Gastroesophageal sphincter (tissue), 3 donors: Measurements from ENCODE around the gene PLCH1.

Experiments used
- POLR2A ChIP-seq, 2 donors: fragments of 450-650 bp; IDR thresholded peaks; one replicate each; pipeline ENCODE4 v1.6.1; 2017; ENCODE audit warnings: antibody characterized with exemption in 2 of 2, mild to moderate bottlenecking in 2 of 2, moderate library complexity in 1 of 2
- POLR2AphosphoS5 ChIP-seq: sonication (generic); formaldehyde crosslinking; IDR thresholded peaks from one replicate; pipeline ENCODE4 v1.6.1; 2017; ENCODE audit warnings: antibody characterized with exemption
- TF ChIP-seq, protein P1 (sequence below), 4 experiments: fragments of 200-600 bp in 2 of 4; fragments of 450-650 bp in 2 of 4; sonication (generic) in 1 of 4; IDR thresholded peaks; one replicate each; pipeline ENCODE4 v1.5.1; 2017 to 2019; ENCODE audit warnings: antibody characterized with exemption in 4 of 4, mild to moderate bottlenecking in 2 of 4, moderate library complexity in 2 of 4

DNA sequence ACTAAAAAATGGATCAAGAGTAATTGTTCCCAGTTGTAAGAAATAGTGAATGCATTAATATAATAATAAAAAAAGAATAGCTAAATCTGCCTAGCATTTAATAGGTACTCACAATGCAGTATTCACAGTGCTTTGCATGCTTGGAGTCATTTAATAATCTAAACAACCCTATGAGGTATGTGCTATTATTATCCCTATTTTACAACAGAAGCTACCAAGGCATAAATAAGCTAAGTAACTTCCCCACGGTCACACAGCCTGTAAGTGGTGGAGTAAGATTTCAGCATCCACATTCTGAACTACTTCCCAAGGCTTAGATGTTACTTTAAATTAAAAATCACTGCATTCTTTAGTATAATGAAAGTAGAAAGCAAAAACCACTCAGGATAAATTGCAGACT, 102.9 kb downstream of the PLCH1 start:
- TF ChIP-seq, protein P1, sequence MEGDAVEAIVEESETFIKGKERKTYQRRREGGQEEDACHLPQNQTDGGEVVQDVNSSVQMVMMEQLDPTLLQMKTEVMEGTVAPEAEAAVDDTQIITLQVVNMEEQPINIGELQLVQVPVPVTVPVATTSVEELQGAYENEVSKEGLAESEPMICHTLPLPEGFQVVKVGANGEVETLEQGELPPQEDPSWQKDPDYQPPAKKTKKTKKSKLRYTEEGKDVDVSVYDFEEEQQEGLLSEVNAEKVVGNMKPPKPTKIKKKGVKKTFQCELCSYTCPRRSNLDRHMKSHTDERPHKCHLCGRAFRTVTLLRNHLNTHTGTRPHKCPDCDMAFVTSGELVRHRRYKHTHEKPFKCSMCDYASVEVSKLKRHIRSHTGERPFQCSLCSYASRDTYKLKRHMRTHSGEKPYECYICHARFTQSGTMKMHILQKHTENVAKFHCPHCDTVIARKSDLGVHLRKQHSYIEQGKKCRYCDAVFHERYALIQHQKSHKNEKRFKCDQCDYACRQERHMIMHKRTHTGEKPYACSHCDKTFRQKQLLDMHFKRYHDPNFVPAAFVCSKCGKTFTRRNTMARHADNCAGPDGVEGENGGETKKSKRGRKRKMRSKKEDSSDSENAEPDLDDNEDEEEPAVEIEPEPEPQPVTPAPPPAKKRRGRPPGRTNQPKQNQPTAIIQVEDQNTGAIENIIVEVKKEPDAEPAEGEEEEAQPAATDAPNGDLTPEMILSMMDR (IDR thresholded peaks at IDR 0.05) = no peak
- TF ChIP-seq POLR2A (IDR thresholded peaks at IDR 0.05) (no peak), POLR2AphosphoS5 (no peak)
